B cell (primary cell): ENCODE results near the gene CHST8. TPM values are rescaled to one million over a fixed set of nuclear protein-coding genes. Genes with fewer than 3 reads are reported as not detected.

Source experiments
- ATAC-seq: fragments of 200-7000 bp; cut with Tn5 transposase; one replicate; pipeline ENCODE4 v1.10.0; 2021; ENCODE audit warnings: low read depth, mild to moderate bottlenecking, moderate number of reproducible peaks, moderate library complexity
- CTCF ChIA-PET: fragments of 350-600 bp; sonication (Branson Sonifier 250); formaldehyde crosslinking; loops from one replicate; lab custom pipeline; 2021; ENCODE audit warnings: antibody characterized with exemption, inconsistent platforms; lab: Charles Lee
- POLR2A ChIA-PET: fragments of 350-600 bp; sonication (Branson Sonifier 250); formaldehyde crosslinking; loops from one replicate; lab custom pipeline; 2021; ENCODE audit warnings: antibody characterized with exemption; lab: Charles Lee
- DNase-seq: peaks from one replicate; pipeline ENCODE4 v3.0.0; 2013
- H2AFZ ChIP-seq: 2 replicates; pipeline ENCODE4 v1.6.1; 2012; ENCODE audit warnings: mild to moderate bottlenecking, low read depth, low read length; ENCODE audit not compliant: insufficient read depth, poor library complexity, severe bottlenecking
- H3K27ac ChIP-seq, 2 donors: 1 replicate in 1 of 2; 2 replicates in 1 of 2; pipeline ENCODE4 v1.5.1; 2012 to 2013; ENCODE audit warnings: low read length in 2 of 2, mild to moderate bottlenecking in 2 of 2, moderate library complexity in 1 of 2
- H3K27me3 ChIP-seq, 4 experiments: fragments of 200-600 bp in 1 of 4; sonication (generic) in 1 of 4; replicated peaks in 1 of 4; 1 replicate in 2 of 4; 2 replicates in 2 of 4; pipeline versions ENCODE4 v1.6.1 to v1.7.0; 2013 to 2016; ENCODE audit warnings: low read length in 3 of 4, mild to moderate bottlenecking in 2 of 4, mixed read lengths in 1 of 4, moderate library complexity in 1 of 4; ENCODE audit not compliant: insufficient read depth in 4 of 4, control insufficient read depth in 3 of 4; ENCODE audit errors: control extremely low read depth in 1 of 4
- H3K36me3 ChIP-seq, 2 experiments: replicated peaks in 1 of 2; 1 replicate in 1 of 2; 2 replicates in 1 of 2; pipeline versions ENCODE4 v1.6.1 to v1.7.1; 2013; ENCODE audit warnings: low read length in 1 of 2; ENCODE audit not compliant: insufficient read depth in 2 of 2, control insufficient read depth in 1 of 2; ENCODE audit errors: control extremely low read depth in 1 of 2, extremely low read depth in 1 of 2
- H3K4me1 ChIP-seq, 2 donors: fragments of 200-600 bp in 1 of 2; sonication (generic) in 1 of 2; 1 replicate in 1 of 2; 2 replicates in 1 of 2; pipeline versions ENCODE4 v1.5.1 to v1.6.1; 2013 to 2017; ENCODE audit warnings: low read length in 2 of 2; ENCODE audit not compliant: control insufficient read depth in 2 of 2, insufficient read depth in 2 of 2
- H3K4me2 ChIP-seq: replicated peaks from 2 replicates; pipeline ENCODE3; 2012; ENCODE audit warnings: mild to moderate bottlenecking, low read depth, low read length; ENCODE audit not compliant: poor library complexity, severe bottlenecking
- H3K4me3 ChIP-seq, 5 experiments: fragments of 200-600 bp in 1 of 5; sonication (generic) in 1 of 5; 1 replicate in 3 of 5; 2 replicates in 2 of 5; pipeline versions ENCODE4 v1.5.1 to v1.7.0; 2011 to 2016; ENCODE audit warnings: low read length in 4 of 5, mild to moderate bottlenecking in 4 of 5, low read depth in 2 of 5, control low read depth in 1 of 5, moderate library complexity in 1 of 5; ENCODE audit not compliant: insufficient read depth in 1 of 5; ENCODE audit errors: control extremely low read depth in 1 of 5, extremely low read depth in 1 of 5
- H3K79me2 ChIP-seq: fragments of 200-600 bp; sonication (generic); one replicate; pipeline ENCODE4 v1.6.0; 2016; ENCODE audit warnings: low read length; ENCODE audit not compliant: control insufficient read depth, insufficient read depth
- H3K9ac ChIP-seq: fragments of 200-600 bp; sonication (generic); 2 replicates; pipeline ENCODE4 v1.6.1; 2017; ENCODE audit warnings: mild to moderate bottlenecking, low read length, moderate library complexity
- H3K9me3 ChIP-seq, 3 donors: one replicate each; pipeline versions ENCODE4 v1.6.1 to v1.7.1; 2013; ENCODE audit warnings: low read length in 2 of 3; ENCODE audit not compliant: control insufficient read depth in 2 of 3, insufficient read depth in 1 of 3; ENCODE audit errors: control extremely low read depth in 1 of 3
- H4K20me1 ChIP-seq: 2 replicates; pipeline ENCODE4 v1.6.0; 2012; ENCODE audit warnings: mild to moderate bottlenecking, low read length; ENCODE audit not compliant: insufficient read depth, control insufficient read depth, poor library complexity, severe bottlenecking
- H3K27ac Mint-ChIP-seq: one replicate; pipeline ENCODE4 v1.8.0; 2021; ENCODE audit warnings: mixed read lengths
- H3K27me3 Mint-ChIP-seq: one replicate; pipeline ENCODE4 v1.8.0; 2021; ENCODE audit warnings: mixed read lengths
- H3K4me1 Mint-ChIP-seq: one replicate; pipeline ENCODE4 v1.8.0; 2021; ENCODE audit warnings: mixed read lengths
- H3K4me3 Mint-ChIP-seq: one replicate; pipeline ENCODE4 v1.8.0; 2021; ENCODE audit warnings: mixed read lengths
- H3K9me3 Mint-ChIP-seq: one replicate; pipeline ENCODE4 v1.8.0; 2022; ENCODE audit warnings: mixed read lengths; ENCODE audit not compliant: insufficient read depth
- CTCF ChIP-seq: fragments of 200-600 bp; IDR thresholded peaks from one replicate; pipeline ENCODE4 v1.8.0; 2022; ENCODE audit warnings: antibody characterized with exemption, mild to moderate bottlenecking
- EZH2 ChIP-seq: IDR thresholded peaks from 2 replicates; pipeline ENCODE4 v1.6.1; 2012; ENCODE audit warnings: borderline replicate concordance, low read depth, mild to moderate bottlenecking, moderate library complexity, low read length; ENCODE audit not compliant: insufficient read depth, poor library complexity, severe bottlenecking
- WGBS: methylation state at CpG from one replicate; pipeline ENCODE4 v1.1.5; 2013; ENCODE audit warnings: missing lambda C conversion rate; ENCODE audit not compliant: insufficient coverage; 5-methylcytosine and 5-hydroxymethylcytosine counted together
- intact Hi-C: fragments of 100-400 bp; cut with micrococcal nuclease; formaldehyde crosslinking; loops from one replicate; pipeline ENCODE4 v1.10.0; 2022
- polyA plus RNA-seq: library from polyadenylated mRNA; depleted of rRNA; stranded (reverse); fragments of >200 nt; gene quantifications from 2 replicates; pipeline ENCODE4 v1.2.3, GENCODE V29; 2012
- total RNA-seq, 2 donors: library from RNA; stranded (reverse); fragments of 120-200 nt in 1 of 2; gene quantifications; 1 replicate in 1 of 2; 2 replicates in 1 of 2; pipeline versions ENCODE4 v1.2.3 to v1.2.4, GENCODE V29; 2013 to 2022

The CHST8 gene
- total and polyA plus RNA-seq, 2 donors (not counting 1 experiment from before 2014, with no cell fraction given), result not detected

- ChIA-PET CTCF (no interaction called here), POLR2A (no interaction called here)
- H2AFZ ChIP-seq, result no peak overlapping the region
- ATAC-seq (no peak), DNase-seq (no peak)
- H3K9me3 ChIP-seq, result peaks cover 0 to 18% (median 0%) of the 10 kb centered on the region in 3 donors
- no peaks in the 10 kb centered on the region for H3K27me3 ChIP-seq
- H3K9ac ChIP-seq, result no peak overlapping the region
- H3K4me1 ChIP-seq, result no peaks in the 10 kb centered on the region
- no peaks in the 10 kb centered on the region for H3K4me1 Mint-ChIP-seq
- peaks cover 20% of the 10 kb centered on the region for H3K27me3 Mint-ChIP-seq
- no peak overlapping the region for H3K4me2 ChIP-seq
- no peaks in the 10 kb centered on the region for H3K36me3 ChIP-seq
- H3K27ac ChIP-seq, result no peak overlapping the region
- no peaks in the 10 kb centered on the region for H4K20me1 ChIP-seq
- no peak overlapping the region for H3K4me3 ChIP-seq
- H3K27ac Mint-ChIP-seq, result no peak overlapping the region
- H3K4me3 Mint-ChIP-seq, result no peak overlapping the region
- WGBS, result 56% methylated on average over 6 of the region's 6 CpGs
- intact Hi-C loops, result no loop called here
- TF ChIP-seq EZH2 (no peak), CTCF (no peak)
- H3K79me2 ChIP-seq, result no peaks in the 10 kb centered on the region
- no peaks in the 10 kb centered on the region for H3K9me3 Mint-ChIP-seq
Measured at GRCh38 chr19:33631609-33631973, 9.8 kb downstream of the CHST8 start.

- Mint-ChIP-seq H3K4me1 (no peaks in the 10 kb centered on the region), H3K9me3 (no peaks in the 10 kb centered on the region), H3K27me3 (peaks cover 20% of the 10 kb centered on the region), H3K27ac (no peak overlapping the region), H3K4me3 (no peak overlapping the region)
- no peak overlapping the region for H3K4me2 ChIP-seq
- H3K27ac ChIP-seq, result no peak overlapping the region
- H3K27me3 ChIP-seq, result no peaks in the 10 kb centered on the region
- no peaks in the 10 kb centered on the region for H3K4me1 ChIP-seq
- CTCF ChIA-PET, result no interaction called here
- intact Hi-C loops, result no loop called here
- H3K79me2 ChIP-seq, result no peaks in the 10 kb centered on the region
- no peaks in the 10 kb centered on the region for H4K20me1 ChIP-seq
- peaks cover 0 to 18% (median 0%) of the 10 kb centered on the region in 3 donors for H3K9me3 ChIP-seq
- TF ChIP-seq EZH2, result no peak
- TF ChIP-seq CTCF, result no peak
- H3K36me3 ChIP-seq, result no peaks in the 10 kb centered on the region
- ATAC-seq (no peak), DNase-seq (no peak)
- 33% methylated on average over 3 of the region's 14 CpGs for WGBS
- no peak overlapping the region for H2AFZ ChIP-seq
- no peak overlapping the region for H3K9ac ChIP-seq
- POLR2A ChIA-PET, result no interaction called here
- no peak overlapping the region for H3K4me3 ChIP-seq
Measured at GRCh38 chr19:33634361-33635091, 12.8 kb downstream of the CHST8 start.
